H9 (cell line): Measurements from ENCODE around the gene LCE3D. TPM values are rescaled to one million over a fixed set of nuclear protein-coding genes. Genes with fewer than 3 reads are reported as not detected.

Source experiments
- DNase-seq: peaks from one replicate; pipeline ENCODE4 v3.0.0-alpha.2; 2017
- H2AFZ ChIP-seq: one replicate; pipeline ENCODE4 v1.6.1; 2013; ENCODE audit warnings: mild to moderate bottlenecking, low read length, control low read depth, moderate library complexity
- H2AK5ac ChIP-seq: 2 replicates; pipeline ENCODE4 v1.6.1; 2013; ENCODE audit warnings: low read length, control low read depth, mixed read lengths; ENCODE audit not compliant: insufficient read length
- H2BK120ac ChIP-seq: one replicate; pipeline ENCODE4 v1.6.1; 2013; ENCODE audit warnings: low read depth, mild to moderate bottlenecking, low read length, control low read depth, inconsistent platforms; ENCODE audit not compliant: poor library complexity, severe bottlenecking
- H2BK12ac ChIP-seq: 2 replicates; pipeline ENCODE4 v1.6.1; 2013; ENCODE audit warnings: low read length, control low read depth, mixed read lengths, low read depth; ENCODE audit not compliant: insufficient read length
- H2BK15ac ChIP-seq: 2 replicates; pipeline ENCODE4 v1.6.1; 2013; ENCODE audit warnings: low read depth, low read length, control low read depth
- H2BK20ac ChIP-seq: one replicate; pipeline ENCODE4 v1.6.1; 2013; ENCODE audit warnings: low read depth, mild to moderate bottlenecking, low read length, control low read depth, inconsistent platforms; ENCODE audit not compliant: poor library complexity, severe bottlenecking
- H2BK5ac ChIP-seq: 2 replicates; pipeline ENCODE4 v1.6.1; 2013; ENCODE audit warnings: low read length, control low read depth, mixed read lengths; ENCODE audit not compliant: insufficient read length
- H3K14ac ChIP-seq: 2 replicates; pipeline ENCODE4 v1.6.1; 2013; ENCODE audit warnings: low read length, control low read depth; ENCODE audit not compliant: insufficient read depth
- H3K18ac ChIP-seq: 2 replicates; pipeline ENCODE4 v1.6.1; 2013; ENCODE audit warnings: low read depth, mild to moderate bottlenecking, mixed read lengths, low read length, control low read depth; ENCODE audit not compliant: insufficient read length
- H3K23ac ChIP-seq: 2 replicates; pipeline ENCODE4 v1.6.1; 2013; ENCODE audit warnings: low read length, control low read depth, mixed read lengths, low read depth; ENCODE audit not compliant: insufficient read length
- H3K23me2 ChIP-seq: 2 replicates; pipeline ENCODE4 v1.6.1; 2013; ENCODE audit warnings: low read depth, mild to moderate bottlenecking, mixed read lengths, low read length, control low read depth; ENCODE audit not compliant: insufficient read length, poor library complexity, severe bottlenecking
- H3K27ac ChIP-seq: 2 replicates; pipeline ENCODE4 v1.5.1; 2013; ENCODE audit warnings: low read length, control low read depth, mixed read lengths, low read depth; ENCODE audit not compliant: insufficient read length
- H3K27me3 ChIP-seq: 2 replicates; pipeline ENCODE4 v1.6.1; 2013; ENCODE audit warnings: low read length, control low read depth, inconsistent platforms; ENCODE audit not compliant: insufficient read depth
- H3K4ac ChIP-seq: 2 replicates; pipeline ENCODE4 v1.6.1; 2013; ENCODE audit warnings: low read depth, mild to moderate bottlenecking, control low read depth, inconsistent platforms, low read length, moderate library complexity
- H3K4me1 ChIP-seq: 2 replicates; pipeline ENCODE4 v1.6.1; 2013; ENCODE audit warnings: low read length, control low read depth, inconsistent platforms; ENCODE audit not compliant: insufficient read depth
- H3K4me2 ChIP-seq: 2 replicates; pipeline ENCODE4 v1.6.1; 2013; ENCODE audit warnings: low read length, control low read depth, mixed read lengths; ENCODE audit not compliant: insufficient read length, insufficient read depth
- H3K56ac ChIP-seq: 2 replicates; pipeline ENCODE4 v1.6.1; 2013; ENCODE audit warnings: low read depth, mild to moderate bottlenecking, mixed read lengths, low read length, control low read depth; ENCODE audit not compliant: insufficient read length
- H3K79me1 ChIP-seq: 2 replicates; pipeline ENCODE4 v1.6.1; 2013; ENCODE audit warnings: low read depth, mild to moderate bottlenecking, moderate library complexity, low read length, control low read depth, inconsistent platforms; ENCODE audit not compliant: insufficient read depth, poor library complexity, severe bottlenecking
- H3K79me2 ChIP-seq: 2 replicates; pipeline ENCODE4 v1.6.1; 2013; ENCODE audit warnings: low read length, control low read depth, inconsistent platforms; ENCODE audit not compliant: insufficient read depth
- H3K9ac ChIP-seq: 2 replicates; pipeline ENCODE4 v1.6.1; 2013; ENCODE audit warnings: low read length, control low read depth, mixed read lengths; ENCODE audit not compliant: insufficient read length; ENCODE audit errors: extremely low read depth
- H3K9me3 ChIP-seq: one replicate; pipeline ENCODE4 v1.6.1; 2013; ENCODE audit warnings: low read depth, low read length, inconsistent platforms; ENCODE audit not compliant: control insufficient read depth
- H3T11ph ChIP-seq: one replicate; pipeline ENCODE4 v1.6.1; 2013; ENCODE audit warnings: mild to moderate bottlenecking, low read length, control low read depth, inconsistent platforms
- H4K20me1 ChIP-seq: one replicate; pipeline ENCODE4 v1.6.1; 2013; ENCODE audit not compliant: control insufficient read depth, insufficient read length, insufficient read depth
- H4K5ac ChIP-seq: 2 replicates; pipeline ENCODE4 v1.6.1; 2013; ENCODE audit warnings: low read depth, mild to moderate bottlenecking, mixed read lengths, low read length, control low read depth; ENCODE audit not compliant: insufficient read length
- H4K8ac ChIP-seq: replicated peaks from 2 replicates; pipeline ENCODE4 v1.6.1; 2013; ENCODE audit warnings: low read length, control low read depth, mixed read lengths, low read depth; ENCODE audit not compliant: insufficient read length
- H4K91ac ChIP-seq: 2 replicates; pipeline ENCODE4 v1.6.1; 2013; ENCODE audit warnings: low read depth, mild to moderate bottlenecking, moderate library complexity, mixed read lengths, low read length, control low read depth; ENCODE audit not compliant: insufficient read length
- H3K27ac Mint-ChIP-seq, 3 experiments: 2 replicates in 2 of 3; 3 replicates in 1 of 3; pipeline ENCODE4 v1.8.0; 2020 to 2021; ENCODE audit warnings: mixed read lengths in 3 of 3, mild to moderate bottlenecking in 1 of 3, moderate library complexity in 1 of 3
- H3K27me3 Mint-ChIP-seq: 2 replicates; pipeline ENCODE4 v1.8.0; 2021; ENCODE audit warnings: low read depth, mild to moderate bottlenecking, moderate library complexity, mixed read lengths
- H3K36me3 Mint-ChIP-seq, 3 experiments: 2 replicates in 2 of 3; 3 replicates in 1 of 3; pipeline ENCODE4 v1.8.0; 2020 to 2021; ENCODE audit warnings: low read depth in 3 of 3, mixed read lengths in 3 of 3; ENCODE audit not compliant: insufficient read depth in 1 of 3
- H3K4me1 Mint-ChIP-seq, 2 experiments: 2 replicates each; pipeline ENCODE4 v1.8.0; 2020; ENCODE audit warnings: mixed read lengths in 2 of 2
- H3K4me3 Mint-ChIP-seq, 2 experiments: 2 replicates in 1 of 2; 3 replicates in 1 of 2; pipeline ENCODE4 v1.8.0; 2020 to 2021; ENCODE audit warnings: mild to moderate bottlenecking in 2 of 2, mixed read lengths in 2 of 2, moderate library complexity in 1 of 2
- H3K9me3 Mint-ChIP-seq, 2 experiments: 2 replicates in 1 of 2; 3 replicates in 1 of 2; pipeline ENCODE4 v1.8.0; 2020; ENCODE audit warnings: mild to moderate bottlenecking in 2 of 2, mixed read lengths in 2 of 2, moderate library complexity in 1 of 2
- CTCF ChIP-seq: fragments of 200-600 bp; sonication (generic); conservative IDR thresholded peaks from 3 replicates; pipeline ENCODE4 v1.8.0; 2021; ENCODE audit warnings: antibody characterized with exemption, mild to moderate bottlenecking
- WGBS: extraction: QIAGEN DNeasy Blood & Tissue Kit; methylation state at CpG from one replicate; pipeline ENCODE4 v1.1.7; 2013; ENCODE audit warnings: missing lambda C conversion rate, low lambda C conversion rate, mixed read lengths; ENCODE audit not compliant: insufficient read length; ENCODE audit errors: extremely low coverage; 5-methylcytosine and 5-hydroxymethylcytosine counted together
- total RNA-seq: library from RNA; stranded (reverse); gene quantifications from 2 replicates; pipeline ENCODE4 v1.2.1, GENCODE V29; 2021

Gene LCE3D
- total RNA-seq, 1 experiment from 2014 or later: not detected

DNA sequence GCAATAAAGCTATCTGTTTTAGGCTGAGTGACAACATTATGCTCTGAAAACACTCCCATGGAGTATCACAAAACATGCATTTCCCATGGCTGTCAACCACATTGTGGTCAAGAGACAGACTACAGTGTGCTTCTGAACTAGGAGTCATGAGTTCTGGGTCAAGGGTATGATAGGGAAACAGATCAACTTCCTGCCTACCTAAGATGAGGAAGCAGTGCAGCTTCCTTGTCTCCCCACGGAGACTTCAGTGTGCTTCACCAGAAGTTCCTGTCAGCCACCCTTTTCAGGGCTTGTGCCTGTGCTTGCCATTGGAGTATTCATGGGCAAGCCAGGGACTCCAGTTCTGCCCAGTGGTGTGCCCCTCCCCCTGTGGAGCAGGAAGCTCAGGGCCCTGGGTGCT lies 33.6 kb downstream of the LCE3D start:
- Mint-ChIP-seq H3K36me3 (peaks cover 3 to 15% (median 14%) of the 10 kb centered on the region in 3 experiments; a peak in 5 of 7 replicates), H3K4me3 (no peak overlapping the region), H3K4me1 (no peaks in the 10 kb centered on the region), H3K27ac (no peak overlapping the region), H3K27me3 (peaks cover 3% of the 10 kb centered on the region), H3K9me3 (peaks cover 85 to 87% of the 10 kb centered on the region in 2 experiments)
- Histone ChIP-seq H2AK5ac (no peak overlapping the region), H3K23ac (no peak overlapping the region), H3T11ph (no peak overlapping the region), H4K91ac (no peak overlapping the region), H4K5ac (no peak overlapping the region), H2AFZ (no peak overlapping the region), H3K27ac (no peak overlapping the region), H3K9ac (no peak overlapping the region), H4K8ac (no peak overlapping the region), H2BK5ac (no peak overlapping the region), H3K4ac (no peak overlapping the region), H2BK15ac (no peak overlapping the region), H3K23me2 (no peaks in the 10 kb centered on the region), H3K9me3 (peaks cover 57% of the 10 kb centered on the region), H3K79me2 (no peaks in the 10 kb centered on the region), H2BK20ac (no peak overlapping the region), H3K27me3 (no peaks in the 10 kb centered on the region), H3K4me1 (no peaks in the 10 kb centered on the region), H2BK12ac (no peak overlapping the region), H3K14ac (no peak overlapping the region), H3K4me2 (no peak overlapping the region), H4K20me1 (no peaks in the 10 kb centered on the region), H3K79me1 (no peaks in the 10 kb centered on the region), H3K56ac (no peak overlapping the region), H3K18ac (no peak overlapping the region), H2BK120ac (no peak overlapping the region)
- no peak for TF ChIP-seq CTCF
- WGBS: no CpG with 5 or more reads among the region's 1 CpG
- no peak for DNase-seq
